PC-9 (cell line): ENCODE data around the gene IGDCC3. TPM values are rescaled to one million over a fixed set of nuclear protein-coding genes. Genes with fewer than 3 reads are reported as not detected.

Source experiments
- Bru-seq: library from RNA; stranded (reverse); fragments of 400-500 nt; gene quantifications from one replicate; lab custom pipeline; 2021; lab: Mats Ljungman, UMichigan
- BruChase-seq, 2 experiments: library from RNA; stranded (reverse); fragments of 400-500 nt; gene quantifications; one replicate each; lab custom pipeline; 2021; lab: Mats Ljungman, UMichigan
- BruUV-seq: library from RNA; stranded (reverse); fragments of 400-500 nt; replicated peaks from 2 replicates; lab custom pipeline; 2021; lab: Mats Ljungman, UMichigan
- CTCF ChIA-PET: fragments of 300-600 bp; sonication (Branson Sonifier 250); formaldehyde crosslinking; loops from one replicate; lab custom pipeline; 2022; ENCODE audit warnings: antibody characterized with exemption; lab: Charles Lee
- POLR2A ChIA-PET: fragments of 300-600 bp; sonication (Branson Sonifier 250); formaldehyde crosslinking; loops from one replicate; lab custom pipeline; 2022; ENCODE audit warnings: antibody characterized with exemption; ENCODE audit not compliant: unreplicated experiment; lab: Charles Lee
- DNase-seq, 2 experiments: peaks; one replicate each; pipeline versions ENCODE4 v3.0.0 to v3.0.0-alpha.2; 2015 to 2022; ENCODE audit warnings: mixed read lengths in 1 of 2
- H2AFZ ChIP-seq: fragments of 200-600 bp; sonication (generic); 2 replicates; pipeline ENCODE4 v1.8.1; 2017; ENCODE audit warnings: antibody characterized with exemption
- H3F3A ChIP-seq: fragments of 200-600 bp; sonication (generic); 2 replicates; pipeline ENCODE4 v1.8.1; 2017; ENCODE audit warnings: antibody characterized with exemption, mild to moderate bottlenecking, low read depth; ENCODE audit not compliant: insufficient read depth
- H3K27ac ChIP-seq: fragments of 200-600 bp; sonication (generic); 2 replicates; pipeline ENCODE4 v1.6.1; 2016; ENCODE audit warnings: mixed run types
- H3K27me3 ChIP-seq: fragments of 200-600 bp; sonication (generic); 2 replicates; pipeline ENCODE4 v1.6.1; 2016; ENCODE audit warnings: low read depth, mixed run types; ENCODE audit not compliant: insufficient read depth
- H3K36me3 ChIP-seq: fragments of 200-600 bp; sonication (generic); 2 replicates; pipeline ENCODE4 v1.6.1; 2016; ENCODE audit warnings: low read depth, mixed run types
- H3K4me1 ChIP-seq: fragments of 200-600 bp; sonication (generic); replicated peaks from 2 replicates; pipeline ENCODE4 v1.6.1; 2016; ENCODE audit warnings: mixed run types; ENCODE audit not compliant: insufficient read depth
- H3K4me2 ChIP-seq: fragments of 200-600 bp; sonication (generic); 2 replicates; pipeline ENCODE4 v1.6.1; 2017; ENCODE audit warnings: mixed run types
- H3K4me3 ChIP-seq: fragments of 200-600 bp; sonication (generic); 2 replicates; pipeline ENCODE4 v1.6.1; 2016; ENCODE audit warnings: mixed run types
- H3K79me2 ChIP-seq: fragments of 200-600 bp; sonication (generic); 2 replicates; pipeline ENCODE4 v1.6.1; 2017; ENCODE audit warnings: low read depth, mixed run types
- H3K9me2 ChIP-seq: fragments of 200-600 bp; sonication (generic); 2 replicates; pipeline ENCODE4 v1.8.1; 2017; ENCODE audit warnings: mild to moderate bottlenecking; ENCODE audit not compliant: insufficient read depth
- H3K9me3 ChIP-seq: fragments of 200-600 bp; sonication (generic); 2 replicates; pipeline ENCODE4 v1.8.1; 2016; ENCODE audit warnings: low read depth; ENCODE audit not compliant: insufficient read depth
- H4K20me1 ChIP-seq: fragments of 200-600 bp; sonication (generic); 2 replicates; pipeline ENCODE4 v1.8.1; 2017; ENCODE audit not compliant: insufficient read depth
- CTCF ChIP-seq: fragments of 200-600 bp; sonication (generic); conservative IDR thresholded peaks from 2 replicates; pipeline ENCODE4 v1.6.1; 2017; ENCODE audit warnings: mixed run types, antibody characterized with exemption, mild to moderate bottlenecking, moderate library complexity
- EZH2 ChIP-seq: fragments of 200-600 bp; sonication (generic); IDR thresholded peaks from 2 replicates; pipeline ENCODE4 v1.8.0; 2017; ENCODE audit warnings: antibody characterized with exemption, low read depth
- intact Hi-C: fragments of 100-400 bp; cut with micrococcal nuclease; formaldehyde crosslinking; loops from one replicate; pipeline ENCODE4 v1.10.0; 2022; ENCODE audit not compliant: unreplicated experiment
- long read RNA-seq: library from polyadenylated mRNA; stranded (forward); transcript quantifications from one replicate; pipeline ENCODE4 v2.0.0, GENCODE V29; 2022
- total RNA-seq: library from RNA; stranded (reverse); gene quantifications from 2 replicates; pipeline ENCODE4 v1.2.3, GENCODE V29; 2021

The IGDCC3 gene
- total RNA-seq (0.22 and 0.38 TPM in 2 replicates), Bru-seq, nascent RNA (percentile 12 among the genes with signal in this experiment), BruChase-seq, experiment 1, labeled RNA remaining after a 2-hour chase (percentile 14 among the genes with signal in this experiment), BruChase-seq, experiment 2, labeled RNA remaining after a 6-hour chase (percentile 11 among the genes with signal in this experiment)
- long read RNA-seq = 0 reads

GRCh38 chr15:65377976-65378366 is at the start of gene IGDCC3:
IGDCC3 (minus strand) TSS chr15:65378002; CDS start chr15:65377788, 214 bp downstream.
- Histone ChIP-seq H4K20me1 (no peaks in the 10 kb centered on the region), H3K36me3 (no peaks in the 10 kb centered on the region), H3K4me3 (peak within 1 kb of the TSS; percentile 46; the same call in 1 of the 2 replicates), H3K4me2 (peak within 1 kb of the TSS; percentile 66), H3K4me1 (no peaks in the 10 kb centered on the region; the same call in 1 of the 2 replicates), H3K27me3 (peaks cover 19% of the 10 kb centered on the region), H2AFZ (no peak within 1 kb of the TSS), H3F3A (no peaks in the 10 kb centered on the region), H3K27ac (no peak within 1 kb of the TSS), H3K9me2 (no peaks in the 10 kb centered on the region), H3K79me2 (no peaks in the 10 kb centered on the region), H3K9me3 (no peaks in the 10 kb centered on the region)
- DNase-seq = no peak
- BruUV-seq = no TSS peak
- TF ChIP-seq CTCF = no peak
- intact Hi-C loops = no loop called here
- ChIA-PET CTCF (no interaction called here), POLR2A (interaction anchor here (0.5 kb wide), 1 partner anchor 60 kb away, joined by 4 read pairs; no protein-coding TSS in a partner anchor)

- Histone ChIP-seq H3K79me2 (no peaks in the 10 kb centered on the region), H3K27ac (no peak overlapping the region), H3K4me2 (no peak overlapping the region), H3K4me1 (no peaks in the 10 kb centered on the region), H3F3A (no peaks in the 10 kb centered on the region), H3K36me3 (no peaks in the 10 kb centered on the region), H3K9me2 (no peaks in the 10 kb centered on the region), H2AFZ (no peak overlapping the region), H3K27me3 (peaks cover 4% of the 10 kb centered on the region; the same call in 1 of the 2 replicates), H4K20me1 (no peaks in the 10 kb centered on the region), H3K4me3 (no peak overlapping the region), H3K9me3 (no peaks in the 10 kb centered on the region)
- ChIA-PET CTCF (no interaction called here), POLR2A (no interaction called here)
- intact Hi-C loops = no loop called here
- no peak for DNase-seq
- no peak for TF ChIP-seq EZH2
- no peak for TF ChIP-seq CTCF
- BruUV-seq = no TSS peak
Observed at GRCh38 chr15:65426216-65426853, 48.5 kb upstream of the IGDCC3 start.

GRCh38 chr15:65424683-65425082 is 46.9 kb upstream of the IGDCC3 start:
- no peaks in the 10 kb centered on the region for H3K9me3 ChIP-seq
- no peak overlapping the region for H3K27ac ChIP-seq
- no peaks in the 10 kb centered on the region for H3K36me3 ChIP-seq
- BruUV-seq = no TSS peak
- H2AFZ ChIP-seq = no peak overlapping the region
- H3F3A ChIP-seq = no peaks in the 10 kb centered on the region
- no peak for TF ChIP-seq CTCF
- no peak for TF ChIP-seq EZH2
- H3K4me3 ChIP-seq = no peak overlapping the region
- no peak for DNase-seq
- no peaks in the 10 kb centered on the region for H3K9me2 ChIP-seq
- peaks cover 9% of the 10 kb centered on the region; the same call in 1 of the 2 replicates for H3K4me1 ChIP-seq
- no peaks in the 10 kb centered on the region for H3K79me2 ChIP-seq
- POLR2A ChIA-PET = interaction anchor here (0.6 kb wide), 1 partner anchor 1899 kb away, joined by 10 read pairs; no protein-coding TSS in a partner anchor
- CTCF ChIA-PET = no interaction called here
- no peak overlapping the region for H3K4me2 ChIP-seq
- peaks cover 4% of the 10 kb centered on the region; the same call in 1 of the 2 replicates for H3K27me3 ChIP-seq
- intact Hi-C loops = no loop called here
- H4K20me1 ChIP-seq = no peaks in the 10 kb centered on the region
